GM12878 (cell line): ENCODE data around the gene IFNG-AS1.

Source experiments
- EZH2 ChIP-seq: IDR thresholded peaks from 2 replicates; pipeline ENCODE4 v1.6.1; 2012; ENCODE audit warnings: low read depth, mild to moderate bottlenecking, control low read depth, inconsistent platforms, low read length, borderline replicate concordance; ENCODE audit not compliant: control insufficient read depth
- NRF1 ChIP-seq: conservative IDR thresholded peaks from 2 replicates; pipeline ENCODE4 v1.6.1; 2011; ENCODE audit warnings: mild to moderate bottlenecking, low read depth, low read length, improper control_type of control experiment
- RELA ChIP-seq: fragments of 450-650 bp; IDR thresholded peaks from 2 replicates; pipeline ENCODE4 v1.8.0; 2014; ENCODE audit warnings: borderline replicate concordance; ENCODE audit not compliant: partially characterized antibody
- TF ChIP-seq, protein P1 (sequence below), 3 experiments: IDR thresholded peaks in 2 of 3; conservative IDR thresholded peaks in 1 of 3; 2 replicates each; pipeline ENCODE4 v1.5.1; 2011; ENCODE audit warnings: low read depth in 3 of 3, low read length in 3 of 3, mild to moderate bottlenecking in 3 of 3, control low read depth in 2 of 3, moderate library complexity in 2 of 3, inconsistent platforms in 1 of 3, mixed read lengths in 1 of 3; ENCODE audit not compliant: control insufficient read depth in 2 of 3, insufficient read depth in 1 of 3; ENCODE audit errors: extremely low read depth in 1 of 3
- TF ChIP-seq, protein P2 (sequence below): IDR thresholded peaks from 2 replicates; pipeline ENCODE4 v1.6.1; 2012; ENCODE audit warnings: improper control_type of control experiment, low read depth, low read length; ENCODE audit not compliant: insufficient replicate concordance
- TF ChIP-seq, protein P3 (sequence below): fragments of 450-650 bp; formaldehyde crosslinking; IDR thresholded peaks from 2 replicates; pipeline ENCODE4 v1.4.0; 2022; ENCODE audit warnings: mild to moderate bottlenecking, moderate library complexity

DNA sequence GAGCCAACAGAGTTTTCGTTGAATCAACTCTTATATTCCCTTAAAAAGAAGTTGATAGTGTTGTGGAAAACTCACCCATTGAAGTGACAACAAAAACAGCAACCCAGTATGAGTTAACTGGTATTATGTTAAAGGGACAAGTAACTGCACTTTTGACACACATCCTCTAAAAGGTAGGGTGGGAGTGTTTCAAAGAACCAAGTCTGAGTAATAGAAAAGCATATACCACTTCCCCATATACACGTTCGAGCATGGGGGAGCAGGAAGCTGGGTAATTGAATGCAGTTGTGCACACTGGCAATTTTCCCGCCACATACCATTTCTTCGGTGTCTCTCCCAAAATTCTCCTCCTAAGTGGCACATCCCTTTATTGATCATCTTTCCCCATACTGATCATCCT lies 31.5 kb downstream of the IFNG-AS1 start:
- no peak for TF ChIP-seq NRF1
- no peak for TF ChIP-seq EZH2
- TF ChIP-seq, protein P1, sequence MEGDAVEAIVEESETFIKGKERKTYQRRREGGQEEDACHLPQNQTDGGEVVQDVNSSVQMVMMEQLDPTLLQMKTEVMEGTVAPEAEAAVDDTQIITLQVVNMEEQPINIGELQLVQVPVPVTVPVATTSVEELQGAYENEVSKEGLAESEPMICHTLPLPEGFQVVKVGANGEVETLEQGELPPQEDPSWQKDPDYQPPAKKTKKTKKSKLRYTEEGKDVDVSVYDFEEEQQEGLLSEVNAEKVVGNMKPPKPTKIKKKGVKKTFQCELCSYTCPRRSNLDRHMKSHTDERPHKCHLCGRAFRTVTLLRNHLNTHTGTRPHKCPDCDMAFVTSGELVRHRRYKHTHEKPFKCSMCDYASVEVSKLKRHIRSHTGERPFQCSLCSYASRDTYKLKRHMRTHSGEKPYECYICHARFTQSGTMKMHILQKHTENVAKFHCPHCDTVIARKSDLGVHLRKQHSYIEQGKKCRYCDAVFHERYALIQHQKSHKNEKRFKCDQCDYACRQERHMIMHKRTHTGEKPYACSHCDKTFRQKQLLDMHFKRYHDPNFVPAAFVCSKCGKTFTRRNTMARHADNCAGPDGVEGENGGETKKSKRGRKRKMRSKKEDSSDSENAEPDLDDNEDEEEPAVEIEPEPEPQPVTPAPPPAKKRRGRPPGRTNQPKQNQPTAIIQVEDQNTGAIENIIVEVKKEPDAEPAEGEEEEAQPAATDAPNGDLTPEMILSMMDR (IDR thresholded peaks at IDR 0.05 in 2 of 3, conservative IDR thresholded peaks at IDR 0.05 in 1 of 3; ENCODE audit: control insufficient read depth in 2 of 3, extremely low read depth in 1 of 3, insufficient read depth in 1 of 3, low read depth in 3 of 3, low read length in 3 of 3): no peak
- no peak for TF ChIP-seq RELA
- TF ChIP-seq, protein P2, sequence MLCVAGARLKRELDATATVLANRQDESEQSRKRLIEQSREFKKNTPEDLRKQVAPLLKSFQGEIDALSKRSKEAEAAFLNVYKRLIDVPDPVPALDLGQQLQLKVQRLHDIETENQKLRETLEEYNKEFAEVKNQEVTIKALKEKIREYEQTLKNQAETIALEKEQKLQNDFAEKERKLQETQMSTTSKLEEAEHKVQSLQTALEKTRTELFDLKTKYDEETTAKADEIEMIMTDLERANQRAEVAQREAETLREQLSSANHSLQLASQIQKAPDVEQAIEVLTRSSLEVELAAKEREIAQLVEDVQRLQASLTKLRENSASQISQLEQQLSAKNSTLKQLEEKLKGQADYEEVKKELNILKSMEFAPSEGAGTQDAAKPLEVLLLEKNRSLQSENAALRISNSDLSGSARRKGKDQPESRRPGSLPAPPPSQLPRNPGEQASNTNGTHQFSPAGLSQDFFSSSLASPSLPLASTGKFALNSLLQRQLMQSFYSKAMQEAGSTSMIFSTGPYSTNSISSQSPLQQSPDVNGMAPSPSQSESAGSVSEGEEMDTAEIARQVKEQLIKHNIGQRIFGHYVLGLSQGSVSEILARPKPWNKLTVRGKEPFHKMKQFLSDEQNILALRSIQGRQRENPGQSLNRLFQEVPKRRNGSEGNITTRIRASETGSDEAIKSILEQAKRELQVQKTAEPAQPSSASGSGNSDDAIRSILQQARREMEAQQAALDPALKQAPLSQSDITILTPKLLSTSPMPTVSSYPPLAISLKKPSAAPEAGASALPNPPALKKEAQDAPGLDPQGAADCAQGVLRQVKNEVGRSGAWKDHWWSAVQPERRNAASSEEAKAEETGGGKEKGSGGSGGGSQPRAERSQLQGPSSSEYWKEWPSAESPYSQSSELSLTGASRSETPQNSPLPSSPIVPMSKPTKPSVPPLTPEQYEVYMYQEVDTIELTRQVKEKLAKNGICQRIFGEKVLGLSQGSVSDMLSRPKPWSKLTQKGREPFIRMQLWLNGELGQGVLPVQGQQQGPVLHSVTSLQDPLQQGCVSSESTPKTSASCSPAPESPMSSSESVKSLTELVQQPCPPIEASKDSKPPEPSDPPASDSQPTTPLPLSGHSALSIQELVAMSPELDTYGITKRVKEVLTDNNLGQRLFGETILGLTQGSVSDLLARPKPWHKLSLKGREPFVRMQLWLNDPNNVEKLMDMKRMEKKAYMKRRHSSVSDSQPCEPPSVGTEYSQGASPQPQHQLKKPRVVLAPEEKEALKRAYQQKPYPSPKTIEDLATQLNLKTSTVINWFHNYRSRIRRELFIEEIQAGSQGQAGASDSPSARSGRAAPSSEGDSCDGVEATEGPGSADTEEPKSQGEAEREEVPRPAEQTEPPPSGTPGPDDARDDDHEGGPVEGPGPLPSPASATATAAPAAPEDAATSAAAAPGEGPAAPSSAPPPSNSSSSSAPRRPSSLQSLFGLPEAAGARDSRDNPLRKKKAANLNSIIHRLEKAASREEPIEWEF: no peak
- TF ChIP-seq, protein P3, sequence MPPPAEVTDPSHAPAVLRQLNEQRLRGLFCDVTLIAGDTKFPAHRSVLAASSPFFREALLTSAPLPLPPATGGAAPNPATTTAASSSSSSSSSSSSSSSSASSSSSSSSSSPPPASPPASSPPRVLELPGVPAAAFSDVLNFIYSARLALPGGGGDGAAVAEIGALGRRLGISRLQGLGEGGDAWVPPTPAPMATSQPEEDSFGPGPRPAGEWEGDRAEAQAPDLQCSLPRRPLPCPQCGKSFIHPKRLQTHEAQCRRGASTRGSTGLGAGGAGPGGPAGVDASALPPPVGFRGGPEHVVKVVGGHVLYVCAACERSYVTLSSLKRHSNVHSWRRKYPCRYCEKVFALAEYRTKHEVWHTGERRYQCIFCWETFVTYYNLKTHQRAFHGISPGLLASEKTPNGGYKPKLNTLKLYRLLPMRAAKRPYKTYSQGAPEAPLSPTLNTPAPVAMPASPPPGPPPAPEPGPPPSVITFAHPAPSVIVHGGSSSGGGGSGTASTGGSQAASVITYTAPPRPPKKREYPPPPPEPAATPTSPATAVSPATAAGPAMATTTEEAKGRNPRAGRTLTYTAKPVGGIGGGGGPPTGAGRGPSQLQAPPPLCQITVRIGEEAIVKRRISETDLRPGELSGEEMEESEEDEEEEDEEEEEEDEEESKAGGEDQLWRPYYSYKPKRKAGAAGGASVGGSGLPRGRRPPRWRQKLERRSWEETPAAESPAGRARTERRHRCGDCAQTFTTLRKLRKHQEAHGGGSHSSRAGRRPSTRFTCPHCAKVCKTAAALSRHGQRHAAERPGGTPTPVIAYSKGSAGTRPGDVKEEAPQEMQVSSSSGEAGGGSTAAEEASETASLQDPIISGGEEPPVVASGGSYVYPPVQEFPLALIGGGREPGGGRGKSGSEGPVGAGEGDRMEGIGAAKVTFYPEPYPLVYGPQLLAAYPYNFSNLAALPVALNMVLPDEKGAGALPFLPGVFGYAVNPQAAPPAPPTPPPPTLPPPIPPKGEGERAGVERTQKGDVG (CRISPR knock-in tag): no peak
